ENCODE results near the gene GJA3. TPM values are rescaled to one million over a fixed set of nuclear protein-coding genes. Genes with fewer than 3 reads are reported as not detected.

The GJA3 gene
- total RNA-seq, 2 donors from 2014 or later, result 0.59 to 5.2 TPM

DNA sequence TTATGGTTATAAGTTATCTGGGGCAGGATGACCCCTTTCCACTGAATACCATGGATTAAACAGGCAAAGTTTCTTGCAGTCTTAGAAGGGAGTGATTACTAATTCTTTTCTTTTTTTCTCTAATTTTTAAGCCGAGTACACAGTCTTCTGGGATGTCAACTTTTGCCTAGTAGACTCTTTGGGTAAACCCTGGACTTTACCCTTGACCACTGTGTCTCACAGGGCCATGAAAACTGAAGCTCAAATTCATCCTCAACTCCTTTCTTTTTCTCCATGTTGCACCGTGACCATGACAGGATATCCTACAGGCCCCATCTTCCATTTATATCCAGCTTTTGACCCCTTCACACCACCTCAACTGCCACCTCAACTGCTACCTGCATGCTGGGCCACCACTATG, 51.8 kb downstream of the GJA3 start:
- TF ChIP-seq, protein P1, sequence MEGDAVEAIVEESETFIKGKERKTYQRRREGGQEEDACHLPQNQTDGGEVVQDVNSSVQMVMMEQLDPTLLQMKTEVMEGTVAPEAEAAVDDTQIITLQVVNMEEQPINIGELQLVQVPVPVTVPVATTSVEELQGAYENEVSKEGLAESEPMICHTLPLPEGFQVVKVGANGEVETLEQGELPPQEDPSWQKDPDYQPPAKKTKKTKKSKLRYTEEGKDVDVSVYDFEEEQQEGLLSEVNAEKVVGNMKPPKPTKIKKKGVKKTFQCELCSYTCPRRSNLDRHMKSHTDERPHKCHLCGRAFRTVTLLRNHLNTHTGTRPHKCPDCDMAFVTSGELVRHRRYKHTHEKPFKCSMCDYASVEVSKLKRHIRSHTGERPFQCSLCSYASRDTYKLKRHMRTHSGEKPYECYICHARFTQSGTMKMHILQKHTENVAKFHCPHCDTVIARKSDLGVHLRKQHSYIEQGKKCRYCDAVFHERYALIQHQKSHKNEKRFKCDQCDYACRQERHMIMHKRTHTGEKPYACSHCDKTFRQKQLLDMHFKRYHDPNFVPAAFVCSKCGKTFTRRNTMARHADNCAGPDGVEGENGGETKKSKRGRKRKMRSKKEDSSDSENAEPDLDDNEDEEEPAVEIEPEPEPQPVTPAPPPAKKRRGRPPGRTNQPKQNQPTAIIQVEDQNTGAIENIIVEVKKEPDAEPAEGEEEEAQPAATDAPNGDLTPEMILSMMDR (IDR thresholded peaks at IDR 0.05), result no peak
- no peak for DNase-seq (ENCODE audit: low spot score)
- Histone ChIP-seq H3K36me3 (no peaks in the 10 kb centered on the region), H3K4me3 (no peak overlapping the region), H3K27ac (no peak overlapping the region), H3K27me3 (replicated peaks; ENCODE audit: insufficient read depth) (no peaks in the 10 kb centered on the region), H3K4me1 (replicated peaks) (no peaks in the 10 kb centered on the region), H3K9me3 (no peaks in the 10 kb centered on the region)
- intact Hi-C loops (cut with DNase I), result no loop called here
- WGBS, result 91% methylated on average over 2 of the region's 2 CpGs

DNA sequence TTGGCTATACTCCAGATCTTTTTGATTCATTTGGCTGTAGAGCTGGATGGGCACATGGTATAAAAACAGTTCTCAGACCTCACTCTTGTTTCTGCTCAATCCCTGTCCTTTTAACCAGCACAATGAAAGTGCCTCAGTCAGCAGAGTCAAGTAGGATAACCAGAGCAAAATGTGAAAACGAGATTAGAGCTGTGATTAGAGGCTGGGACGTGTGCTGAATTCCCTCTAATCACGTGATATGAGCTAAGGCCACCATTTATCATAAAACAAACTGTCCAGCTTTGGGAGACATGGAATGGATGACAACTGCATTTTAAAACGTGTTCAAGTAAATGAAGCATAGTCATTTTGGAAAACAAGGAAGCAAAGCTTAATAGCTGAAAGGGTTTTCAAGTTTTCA, 54.1 kb downstream of the GJA3 start:
- intact Hi-C loops (cut with DNase I), result no loop called here
- WGBS, result 12% methylated on average over 4 of the region's 4 CpGs
- H3K27ac ChIP-seq, result no peak overlapping the region
- H3K27me3 ChIP-seq (replicated peaks; ENCODE audit: insufficient read depth), result no peaks in the 10 kb centered on the region
- no peaks in the 10 kb centered on the region for H3K9me3 ChIP-seq
- no peak overlapping the region for H3K4me3 ChIP-seq
- no peaks in the 10 kb centered on the region for H3K36me3 ChIP-seq
- no peaks in the 10 kb centered on the region for H3K4me1 ChIP-seq (replicated peaks)
- DNase-seq (ENCODE audit: low spot score), result no peak
- TF ChIP-seq POLR2AphosphoS5 (IDR thresholded peaks at IDR 0.05) (no peak), POLR2A (IDR thresholded peaks at IDR 0.05) (no peak)
- TF ChIP-seq, protein P1 (IDR thresholded peaks at IDR 0.05), result no peak

DNA sequence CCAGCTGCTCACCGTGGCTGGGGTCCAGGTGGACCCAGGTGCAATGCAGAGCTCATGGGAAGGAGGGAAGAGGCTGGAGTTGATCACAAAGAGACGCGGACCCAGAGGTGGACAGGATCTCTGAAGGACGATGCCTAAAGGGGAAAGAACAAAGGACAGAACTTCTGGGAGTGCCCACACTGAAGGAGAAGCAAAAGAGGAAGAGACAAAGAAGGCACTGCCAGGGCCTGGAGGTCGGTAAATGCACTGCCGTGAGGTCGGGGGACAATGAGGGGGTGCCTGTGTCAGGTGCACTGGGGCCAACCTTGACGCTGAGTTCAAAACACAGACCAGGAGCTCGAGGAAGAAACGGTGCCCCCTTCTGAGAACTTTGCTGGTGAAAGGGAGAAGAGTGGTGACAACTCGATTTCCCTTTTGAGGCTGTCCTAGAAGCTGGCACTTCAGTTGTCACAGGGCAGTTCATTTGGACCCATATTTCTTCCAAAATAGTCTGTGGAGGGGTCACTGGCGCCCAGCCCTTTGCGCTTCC, 55.6 kb downstream of the GJA3 start:
- no peaks in the 10 kb centered on the region for H3K9me3 ChIP-seq
- no peak for DNase-seq (ENCODE audit: low spot score)
- intact Hi-C loops (cut with DNase I), result no loop called here
- 88% methylated on average over 13 of the region's 13 CpGs for WGBS
- H3K27me3 ChIP-seq (replicated peaks; ENCODE audit: insufficient read depth), result no peaks in the 10 kb centered on the region
- H3K4me1 ChIP-seq (replicated peaks), result no peaks in the 10 kb centered on the region
- no peak overlapping the region for H3K27ac ChIP-seq
- H3K36me3 ChIP-seq, result no peaks in the 10 kb centered on the region
- H3K4me3 ChIP-seq, result no peak overlapping the region
- TF ChIP-seq, protein P1 (IDR thresholded peaks at IDR 0.05), result no peak
- TF ChIP-seq POLR2AphosphoS5 (IDR thresholded peaks at IDR 0.05), result no peak
- no peak for TF ChIP-seq POLR2A (IDR thresholded peaks at IDR 0.05)

DNA sequence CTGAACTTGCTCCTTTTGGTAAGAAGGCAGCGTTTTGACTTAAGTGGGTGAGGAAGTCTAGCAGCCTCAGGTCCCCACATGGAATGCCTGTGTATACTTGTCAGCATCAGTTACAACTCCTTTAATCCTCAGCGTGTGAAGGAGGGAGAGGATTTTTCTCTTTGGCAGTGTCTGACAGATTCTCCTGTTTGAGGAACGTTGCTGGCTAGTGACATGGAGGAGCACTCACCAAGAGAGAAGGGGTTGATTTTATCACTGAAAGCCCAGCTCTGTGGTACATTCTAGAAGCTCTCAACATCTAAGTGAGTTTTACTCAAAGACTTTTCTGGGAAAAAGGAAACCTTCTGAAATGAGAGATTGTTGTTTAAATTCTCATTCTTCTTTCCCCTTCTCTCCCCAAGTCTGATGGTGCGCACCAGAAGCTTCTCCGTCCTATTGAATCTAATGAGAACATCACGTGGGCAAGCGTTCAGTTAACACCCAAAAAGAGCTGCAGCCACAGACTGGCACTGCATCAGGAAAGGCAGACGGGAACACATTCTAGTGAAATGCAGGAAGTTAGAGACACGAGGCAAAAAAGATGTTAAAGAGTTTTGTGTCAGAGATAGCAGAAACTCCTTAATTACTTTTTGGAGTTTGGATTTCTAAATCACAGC, 58.2 kb downstream of the GJA3 start:
- Histone ChIP-seq H3K27ac (no peak overlapping the region), H3K4me3 (no peak overlapping the region), H3K36me3 (no peaks in the 10 kb centered on the region), H3K27me3 (replicated peaks; ENCODE audit: insufficient read depth) (no peaks in the 10 kb centered on the region), H3K9me3 (no peaks in the 10 kb centered on the region), H3K4me1 (replicated peaks) (no peaks in the 10 kb centered on the region)
- DNase-seq (ENCODE audit: low spot score), result no peak
- intact Hi-C loops (cut with DNase I), result no loop called here
- WGBS, result 20% methylated on average over 9 of the region's 9 CpGs
- TF ChIP-seq, protein P1 (IDR thresholded peaks at IDR 0.05), result no peak
- TF ChIP-seq POLR2A (IDR thresholded peaks at IDR 0.05) (no peak), POLR2AphosphoS5 (IDR thresholded peaks at IDR 0.05) (no peak)
